ENCODE results near the gene CDK5RAP1. TPM values are rescaled to one million over a fixed set of nuclear protein-coding genes. Genes with fewer than 3 reads are reported as not detected.

Gene CDK5RAP1
- total RNA-seq, 4 donors from 2014 or later: 22.3 to 33.3 (median 25.4) TPM

GRCh38 chr20:33377366-33377765 is 24.0 kb downstream of the CDK5RAP1 start:
- WGBS, 2 donors: 96 to 100% methylated on average over 2 of the region's 2 CpGs
- no peak for DNase-seq (ENCODE audit: low spot score in 2 of 2)
- TF ChIP-seq POLR2A (IDR thresholded peaks at IDR 0.05) (no peak), CTCF (IDR thresholded peaks at IDR 0.05) (no peak)
- no peak overlapping the region for H3K4me3 ChIP-seq (ENCODE audit: low read depth, poor library complexity, severe bottlenecking)
- intact Hi-C loops (cut with DNase I; ENCODE audit: low total_unique reads): no loop called here

DNA sequence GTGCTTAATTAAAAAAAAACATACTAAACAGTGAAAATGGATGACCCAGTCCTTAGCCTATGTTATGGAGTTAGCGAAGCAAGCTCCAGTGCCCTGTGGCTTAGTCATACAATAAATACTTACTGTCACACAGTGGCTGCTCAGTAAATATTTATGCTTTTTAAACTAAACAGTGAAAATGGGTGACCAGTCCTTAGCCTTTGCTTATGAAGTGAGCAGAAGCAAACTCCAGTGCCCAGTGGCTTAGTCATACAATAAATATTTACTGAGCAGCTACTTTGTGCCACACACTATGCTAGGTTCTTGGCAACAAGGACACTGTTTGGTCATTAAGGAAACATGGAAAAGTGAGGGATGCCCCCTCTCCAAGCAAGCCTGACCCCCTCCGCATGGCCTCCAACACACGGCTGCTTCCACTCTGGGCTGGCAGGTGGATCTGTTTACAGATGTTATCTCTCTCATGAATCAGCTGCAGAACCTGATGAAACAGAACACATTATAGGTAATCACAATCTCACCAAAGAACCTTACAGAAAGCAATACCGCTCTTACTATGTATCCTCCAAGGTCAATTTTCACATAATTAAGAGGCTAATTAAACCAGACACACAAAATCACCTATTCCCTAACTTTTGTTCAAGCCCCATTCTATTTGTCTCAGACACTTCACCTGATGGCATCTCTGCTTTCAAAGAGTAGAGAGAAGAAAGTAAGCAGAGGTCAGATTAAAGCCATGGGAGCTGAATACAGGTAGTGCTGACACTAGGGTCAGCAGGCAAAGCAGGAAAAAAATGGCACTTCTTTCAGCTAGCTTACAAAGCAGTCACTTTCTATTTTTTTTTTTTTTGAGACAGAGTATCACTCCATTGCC is 27.3 kb downstream of the CDK5RAP1 start:
- no peak for TF ChIP-seq POLR2A (IDR thresholded peaks at IDR 0.05)
- no peak for DNase-seq (ENCODE audit: low spot score in 2 of 2)
- intact Hi-C loops (cut with DNase I; ENCODE audit: low total_unique reads): no loop called here
- WGBS, 2 donors: 95 to 98% methylated on average over 4 of the region's 4 CpGs
- H3K4me3 ChIP-seq (ENCODE audit: low read depth, poor library complexity, severe bottlenecking): no peak overlapping the region

DNA sequence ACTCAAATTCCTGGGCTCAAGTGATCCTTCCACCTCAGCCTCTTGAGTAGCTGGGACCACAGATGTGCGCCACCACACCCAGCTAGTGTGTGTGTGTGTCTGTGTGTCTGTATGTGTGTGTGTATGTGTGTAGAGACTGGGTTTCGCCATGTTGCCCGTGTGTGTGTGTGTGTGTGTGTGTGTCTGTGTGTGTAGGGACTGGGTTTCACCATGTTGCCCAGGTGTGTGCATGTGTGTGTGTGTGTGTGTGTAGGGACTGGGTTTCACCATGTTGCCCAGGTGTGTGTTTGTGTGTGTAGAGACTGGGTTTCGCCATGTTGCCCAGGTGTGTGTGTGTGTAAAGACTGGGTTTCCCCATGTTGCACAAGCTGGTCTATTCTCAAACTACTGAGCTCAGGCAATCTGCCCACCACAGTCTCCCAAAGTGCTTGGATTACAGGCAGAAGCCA is 28.3 kb downstream of the CDK5RAP1 start:
- WGBS, 2 donors: 71 to 100% methylated on average over 3 to 4 of the region's 4 CpGs
- no peak overlapping the region for H3K4me3 ChIP-seq (ENCODE audit: low read depth, poor library complexity, severe bottlenecking)
- DNase-seq (ENCODE audit: low spot score in 2 of 2): peak in 1 of 2 donors; percentile 39
- TF ChIP-seq POLR2A (IDR thresholded peaks at IDR 0.05): no peak
- no peak for TF ChIP-seq CTCF (IDR thresholded peaks at IDR 0.05)
- intact Hi-C loops (cut with DNase I; ENCODE audit: low total_unique reads): no loop called here

DNA sequence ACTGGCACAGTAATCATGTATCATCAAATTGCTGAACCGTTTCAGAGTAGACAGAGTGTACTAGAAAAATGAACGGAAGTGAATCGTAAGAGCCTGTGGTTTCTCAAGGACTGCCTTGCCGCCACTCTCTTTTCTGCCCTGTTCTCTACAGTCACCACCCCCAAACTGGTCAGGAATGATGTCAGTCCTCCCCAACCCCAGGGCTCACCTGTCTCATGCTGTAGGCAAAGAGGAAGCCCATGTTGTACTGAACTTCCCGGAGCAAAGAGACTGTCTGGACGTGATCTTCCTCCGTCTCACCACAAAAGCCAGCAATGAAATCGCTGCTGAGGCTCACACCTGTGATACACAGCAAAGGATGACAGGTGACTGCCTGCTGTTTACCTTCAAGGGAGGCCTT is 31.0 kb downstream of the CDK5RAP1 start:
- H3K4me3 ChIP-seq (ENCODE audit: low read depth, poor library complexity, severe bottlenecking): no peak overlapping the region
- DNase-seq (ENCODE audit: low spot score in 2 of 2): peak in 1 of 2 donors; percentile 42
- intact Hi-C loops (cut with DNase I; ENCODE audit: low total_unique reads): no loop called here
- no peak for TF ChIP-seq POLR2A (IDR thresholded peaks at IDR 0.05)
- no peak for TF ChIP-seq CTCF (IDR thresholded peaks at IDR 0.05)
- 91 to 94% methylated on average over 8 of the region's 8 CpGs for WGBS, 2 donors

- WGBS, 2 donors: 83 to 97% methylated on average over 1 of the region's 1 CpG
- TF ChIP-seq POLR2A (IDR thresholded peaks at IDR 0.05): no peak
- TF ChIP-seq CTCF (IDR thresholded peaks at IDR 0.05): no peak
- intact Hi-C loops (cut with DNase I; ENCODE audit: low total_unique reads): no loop called here
- DNase-seq (ENCODE audit: low spot score in 2 of 2): no peak
- H3K4me3 ChIP-seq (ENCODE audit: low read depth, poor library complexity, severe bottlenecking): no peak overlapping the region
These were observed 38.4 kb downstream of the CDK5RAP1 start for GRCh38 chr20:33362898-33363297.

DNA sequence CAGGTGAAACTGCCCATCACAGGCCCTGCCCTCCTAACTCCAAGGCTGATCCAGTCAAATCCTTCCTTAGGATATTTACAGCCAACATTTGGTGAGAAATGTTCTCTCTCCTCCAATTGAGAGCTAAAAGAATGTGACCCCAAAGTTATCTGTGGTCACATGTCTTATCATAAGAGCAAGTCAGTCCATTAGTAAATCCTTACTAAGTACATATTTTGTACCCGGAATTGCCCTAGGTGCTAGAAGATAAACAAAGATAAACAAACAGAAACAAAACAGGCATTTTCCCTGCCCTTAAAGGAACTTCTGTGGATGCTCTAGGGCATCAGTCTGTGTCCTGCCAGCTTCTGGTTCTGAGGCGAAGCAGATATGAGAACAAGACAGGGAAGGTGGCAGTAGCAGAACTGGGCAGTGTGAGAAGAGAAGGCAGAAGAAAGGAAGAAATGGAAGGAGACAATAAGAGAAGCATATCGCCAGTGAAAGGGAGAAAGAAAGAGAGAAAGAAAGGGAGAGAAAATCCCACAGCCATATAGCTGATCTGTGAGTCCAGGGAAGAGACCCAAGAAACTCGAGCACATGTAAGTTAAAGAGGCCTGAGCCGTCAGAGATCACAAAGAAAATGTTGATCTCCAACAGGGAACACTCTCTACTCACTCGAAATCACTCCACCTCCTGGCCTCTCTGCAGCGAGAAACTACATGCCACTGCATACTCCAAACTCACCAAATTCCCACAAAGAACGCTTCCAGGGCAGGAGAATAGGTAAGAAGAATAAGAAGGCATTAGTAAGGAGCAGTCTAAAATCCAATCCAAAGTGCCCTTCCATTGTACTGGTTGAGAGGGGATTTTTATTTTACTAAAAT is 41.7 kb downstream of the CDK5RAP1 start:
- H3K4me3 ChIP-seq (ENCODE audit: low read depth, poor library complexity, severe bottlenecking): no peak overlapping the region
- TF ChIP-seq POLR2A (IDR thresholded peaks at IDR 0.05): no peak
- no peak for TF ChIP-seq CTCF (IDR thresholded peaks at IDR 0.05)
- no peak for DNase-seq (ENCODE audit: low spot score in 2 of 2)
- intact Hi-C loops (cut with DNase I; ENCODE audit: low total_unique reads): no loop called here
- 87% methylated on average over 8 of the region's 8 CpGs for WGBS, 2 donors
